H1 (cell line): ENCODE data around the gene APOL2. TPM values are rescaled to one million over a fixed set of nuclear protein-coding genes. Genes with fewer than 3 reads are reported as not detected.

ENCODE experiments used
- BCL11A ChIP-seq, 2 experiments: IDR thresholded peaks; one replicate each; pipeline ENCODE4 v1.6.1; 2011; ENCODE audit warnings: low read depth in 2 of 2, low read length in 2 of 2, mild to moderate bottlenecking in 2 of 2
- EGR1 ChIP-seq: IDR thresholded peaks from 2 replicates; pipeline ENCODE4 v1.6.1; 2011; ENCODE audit warnings: low read depth, low read length, borderline replicate concordance
- FOSL1 ChIP-seq: IDR thresholded peaks from 2 replicates; pipeline ENCODE4 v1.6.1; 2011; ENCODE audit warnings: mild to moderate bottlenecking, low read depth, low read length, moderate library complexity; ENCODE audit not compliant: insufficient read depth
- HDAC2 ChIP-seq, 2 experiments: fragments of 300-600 bp in 1 of 2; sonication (generic) in 1 of 2; IDR thresholded peaks; 2 replicates each; pipeline ENCODE4 v1.6.1; 2011 to 2012; ENCODE audit warnings: low read depth in 2 of 2, low read length in 2 of 2, mild to moderate bottlenecking in 2 of 2, moderate library complexity in 2 of 2, borderline replicate concordance in 1 of 2, inconsistent platforms in 1 of 2
- JUN ChIP-seq: IDR thresholded peaks from 2 replicates; pipeline ENCODE4 v1.6.1; 2011; ENCODE audit warnings: low read depth, mild to moderate bottlenecking, improper control_type of control experiment, low read length
- KDM1A ChIP-seq: fragments of 200-600, 300-600 bp; sonication (generic); IDR thresholded peaks from 2 replicates; pipeline ENCODE4 v1.7.1; 2016; ENCODE audit warnings: mild to moderate bottlenecking, low read length, borderline replicate concordance
- KDM4A ChIP-seq: IDR thresholded peaks from one replicate; pipeline ENCODE4 v1.7.1; 2012; ENCODE audit warnings: low read depth, mild to moderate bottlenecking, moderate library complexity, low read length, inconsistent platforms; ENCODE audit not compliant: severe bottlenecking
- KDM5A ChIP-seq: fragments of 200-600 bp; IDR thresholded peaks from 2 replicates; pipeline ENCODE4 v1.7.1; 2012; ENCODE audit warnings: mild to moderate bottlenecking, low read length, inconsistent platforms, mixed read lengths
- MAFK ChIP-seq: IDR thresholded peaks from 2 replicates; pipeline ENCODE4 v1.6.1; 2012; ENCODE audit warnings: low read depth, mild to moderate bottlenecking, improper control_type of control experiment, low read length
- POLR2A ChIP-seq, 2 experiments: IDR thresholded peaks; 1 replicate in 1 of 2; 2 replicates in 1 of 2; pipeline ENCODE4 v1.6.1; 2011; ENCODE audit warnings: low read depth in 2 of 2, low read length in 2 of 2, mild to moderate bottlenecking in 2 of 2; ENCODE audit errors: control extremely low read depth in 1 of 2
- POU5F1 ChIP-seq: IDR thresholded peaks from 2 replicates; pipeline ENCODE4 v1.6.1; 2011; ENCODE audit warnings: low read depth, mild to moderate bottlenecking, low read length, moderate library complexity
- RBBP5 ChIP-seq: IDR thresholded peaks from 2 replicates; pipeline ENCODE4 v1.7.1; 2012; ENCODE audit warnings: low read depth, mild to moderate bottlenecking, inconsistent platforms, low read length, moderate library complexity, borderline replicate concordance
- RNF2 ChIP-seq: fragments of 200-900, 300-1000 bp; sonication (generic); IDR thresholded peaks from 2 replicates; pipeline ENCODE4 v1.7.1; 2016; ENCODE audit warnings: borderline replicate concordance, low read depth, mild to moderate bottlenecking, antibody characterized with exemption, low read length; ENCODE audit not compliant: poor library complexity, severe bottlenecking; ENCODE audit errors: missing control alignments
- SRF ChIP-seq: IDR thresholded peaks from 2 replicates; pipeline ENCODE4 v1.6.1; 2011; ENCODE audit warnings: mild to moderate bottlenecking, low read depth, low read length, moderate library complexity
- TEAD4 ChIP-seq: IDR thresholded peaks from 2 replicates; pipeline ENCODE4 v1.6.1; 2012; ENCODE audit warnings: low read depth, low read length, inconsistent platforms, mixed read lengths
- polyA plus RNA-seq, 7 experiments: library from polyadenylated mRNA; depleted of rRNA in 3 of 7; stranded (reverse) in 5 of 7; unstranded in 2 of 7; fragments of >200 nt in 5 of 7; fragments of 200-250 nt in 2 of 7; gene quantifications; 1 replicate in 5 of 7; 2 replicates in 1 of 7; 4 replicates in 1 of 7; pipeline versions ENCODE4 v1.2.1 to v1.2.3, GENCODE V29; 2011 to 2013; ENCODE audit warnings: missing spikeins in 2 of 7, mixed read lengths in 2 of 7
- total RNA-seq: library from RNA; stranded (reverse); fragmentation: NEBNext Ultra II Directional; extraction: Animal tissue kit (Norgen Biotek cat#: 25700); gene quantifications from 2 replicates; pipeline ENCODE4 v1.2.1, GENCODE V29; 2021
- TF ChIP-seq, protein P1 (sequence below): IDR thresholded peaks from 2 replicates; pipeline ENCODE4 v1.6.1; 2011; ENCODE audit warnings: low read length, improper control_type of control experiment

Gene APOL2
- total and polyA plus RNA-seq, 2 of the 8 experiments (the other 6 are each of a cell fraction or from before 2014, with no cell fraction given) = 8.1 to 11.0 TPM

DNA sequence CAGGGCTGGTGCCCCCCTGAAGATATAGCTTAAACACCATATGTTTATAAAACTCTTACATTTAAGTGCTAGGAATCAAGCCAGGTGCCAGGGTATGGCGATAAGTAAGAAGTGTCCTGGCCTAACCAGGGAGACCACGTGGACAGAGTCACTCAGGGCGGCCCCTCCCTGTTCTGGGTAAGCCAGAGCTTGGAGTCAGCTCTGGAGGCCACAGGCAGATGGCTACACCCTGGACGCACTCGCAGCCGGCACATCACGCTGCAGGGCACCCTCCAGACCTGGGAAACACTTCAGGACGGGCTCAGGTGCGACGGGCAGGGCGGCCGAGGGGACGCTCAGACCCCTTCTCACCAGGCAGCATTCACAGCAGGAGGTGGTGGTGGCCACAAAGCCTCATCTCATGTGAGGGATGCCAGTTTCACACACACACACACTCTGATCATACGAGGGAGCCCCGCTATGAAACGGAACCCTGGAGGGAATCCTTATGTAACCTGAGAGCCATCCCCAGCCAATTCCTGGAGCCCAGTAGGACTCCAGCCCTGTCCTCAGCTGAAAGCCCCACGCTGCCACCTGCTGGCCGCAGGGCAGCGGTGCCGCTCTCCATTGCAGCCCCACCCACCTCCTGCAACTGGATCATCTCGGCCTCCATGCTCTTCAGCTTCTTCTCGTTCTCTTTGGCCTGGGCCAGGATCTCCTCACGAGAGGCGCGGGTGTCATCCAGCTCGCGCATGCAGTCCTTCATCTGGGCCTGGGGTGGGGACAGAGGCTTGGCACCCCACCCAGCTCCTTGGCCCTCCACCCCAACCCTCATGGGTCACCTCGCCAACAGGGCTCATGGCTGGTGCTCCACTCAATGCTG is 47.0 kb upstream of the APOL2 start (continued):
- TF ChIP-seq, protein P1, sequence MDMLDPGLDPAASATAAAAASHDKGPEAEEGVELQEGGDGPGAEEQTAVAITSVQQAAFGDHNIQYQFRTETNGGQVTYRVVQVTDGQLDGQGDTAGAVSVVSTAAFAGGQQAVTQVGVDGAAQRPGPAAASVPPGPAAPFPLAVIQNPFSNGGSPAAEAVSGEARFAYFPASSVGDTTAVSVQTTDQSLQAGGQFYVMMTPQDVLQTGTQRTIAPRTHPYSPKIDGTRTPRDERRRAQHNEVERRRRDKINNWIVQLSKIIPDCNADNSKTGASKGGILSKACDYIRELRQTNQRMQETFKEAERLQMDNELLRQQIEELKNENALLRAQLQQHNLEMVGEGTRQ = no peak
- TF ChIP-seq KDM1A = no peak
- no peak for TF ChIP-seq EGR1
- TF ChIP-seq POLR2A (IDR thresholded peaks at IDR 0.05; ENCODE audit: control extremely low read depth in 1 of 2, low read depth in 2 of 2, low read length in 2 of 2) = 0 out of 3 replicates have a peak, but pooled peaks of 1 of the 2 experiments have one; percentile 18
- TF ChIP-seq KDM5A = no peak
- TF ChIP-seq BCL11A (IDR thresholded peaks at IDR 0.05; ENCODE audit: low read depth in 2 of 2, low read length in 2 of 2) = no peak
- TF ChIP-seq HDAC2 (IDR thresholded peaks at IDR 0.05; ENCODE audit: borderline replicate concordance in 1 of 2, low read depth in 2 of 2, low read length in 2 of 2) = no peak
- no peak for TF ChIP-seq RBBP5
- TF ChIP-seq POU5F1 = no peak
- no peak for TF ChIP-seq JUN
- no peak for TF ChIP-seq FOSL1
- no peak for TF ChIP-seq KDM4A
- 0 out of 2 replicates have a peak, but pooled peaks have one; percentile 3 for TF ChIP-seq TEAD4
- no peak for TF ChIP-seq MAFK
- TF ChIP-seq SRF = no peak
- no peak for TF ChIP-seq RNF2
